HCT116 (cell line): Measurements from ENCODE around the gene EBPL.

Source experiments
- CTCF ChIP-seq, 3 experiments: fragments of 200-600 bp in 1 of 3; sonication (generic) in 1 of 3; IDR thresholded peaks in 2 of 3; conservative IDR thresholded peaks in 1 of 3; 2 replicates each; pipeline ENCODE4 v1.5.1; 2012 to 2017; ENCODE audit warnings: low read depth in 2 of 3, low read length in 2 of 3, antibody characterized with exemption in 1 of 3, borderline replicate concordance in 1 of 3, control low read depth in 1 of 3, mild to moderate bottlenecking in 1 of 3, mixed read lengths in 1 of 3, mixed run types in 1 of 3, moderate library complexity in 1 of 3; ENCODE audit not compliant: insufficient read depth in 1 of 3
- EZH2 ChIP-seq: fragments of 200-600 bp; sonication (generic); IDR thresholded peaks from 2 replicates; pipeline ENCODE4 v1.6.1; 2017; ENCODE audit warnings: antibody characterized with exemption, mixed run types
- JUND ChIP-seq: IDR thresholded peaks from 2 replicates; pipeline ENCODE4 v1.6.1; 2012
- REST ChIP-seq: IDR thresholded peaks from 2 replicates; pipeline ENCODE4 v1.6.1; 2012; ENCODE audit warnings: low read depth
- YY1 ChIP-seq: IDR thresholded peaks from 2 replicates; pipeline ENCODE4 v1.6.1; 2011; ENCODE audit warnings: low read length, low read depth, moderate library complexity, mild to moderate bottlenecking; ENCODE audit not compliant: insufficient replicate concordance; ENCODE audit errors: extremely low read depth

- TF ChIP-seq CTCF (IDR thresholded peaks at IDR 0.05 in 2 of 3, conservative IDR thresholded peaks at IDR 0.05 in 1 of 3; ENCODE audit: borderline replicate concordance in 1 of 3, insufficient read depth in 1 of 3, low read depth in 2 of 3, low read length in 2 of 3) (no peak), EZH2 (no peak), YY1 (no peak), JUND (no peak), REST (no peak)
Observed at GRCh38 chr13:49711218-49711863, 20.1 kb upstream of the EBPL start.
